GM23338 (cell line): ENCODE measurements around the gene CPT1A. TPM values are rescaled to one million over a fixed set of nuclear protein-coding genes. Genes with fewer than 3 reads are reported as not detected.
A peak's percentile ranks its signal among the peaks of the same experiment; 100 is the strongest.

Experiments used
- ATAC-seq: fragments of 200-7000 bp; cut with Tn5 transposase; 3 replicates; pipeline ENCODE4 v1.9.1; 2020
- DNase-seq: peaks from one replicate; pipeline ENCODE4 v3.0.0-alpha.2; 2015; ENCODE audit warnings: low spot score
- H2AFZ ChIP-seq: fragments of 200-600 bp; sonication (generic); 2 replicates; pipeline ENCODE4 v1.8.0; 2016; ENCODE audit warnings: antibody characterized with exemption, mild to moderate bottlenecking, moderate library complexity
- H3F3A ChIP-seq: fragments of 200-600 bp; sonication (generic); replicated peaks from 2 replicates; pipeline ENCODE4 v1.8.0; 2017; ENCODE audit warnings: antibody characterized with exemption, mixed run types, low read depth
- H3K27ac ChIP-seq: fragments of 200-600 bp; sonication (generic); 2 replicates; pipeline ENCODE4 v1.6.1; 2016; ENCODE audit warnings: low read depth
- H3K27me3 ChIP-seq: fragments of 200-600 bp; sonication (generic); 2 replicates; pipeline ENCODE4 v1.8.0; 2016; ENCODE audit warnings: mild to moderate bottlenecking, mixed run types, moderate library complexity; ENCODE audit not compliant: insufficient read depth
- H3K36me3 ChIP-seq: fragments of 200-600 bp; sonication (generic); 2 replicates; pipeline ENCODE4 v1.8.0; 2016; ENCODE audit warnings: mild to moderate bottlenecking; ENCODE audit not compliant: insufficient read depth
- H3K4me1 ChIP-seq: fragments of 200-600 bp; sonication (generic); 2 replicates; pipeline ENCODE4 v1.8.0; 2016; ENCODE audit warnings: mild to moderate bottlenecking, moderate library complexity; ENCODE audit not compliant: insufficient read depth
- H3K4me2 ChIP-seq: fragments of 200-600 bp; sonication (generic); 2 replicates; pipeline ENCODE4 v1.7.1; 2017; ENCODE audit warnings: mixed run types
- H3K4me3 ChIP-seq: fragments of 200-600 bp; sonication (generic); 2 replicates; pipeline ENCODE4 v1.6.1; 2016; ENCODE audit warnings: mixed run types
- H3K79me2 ChIP-seq: fragments of 200-600 bp; sonication (generic); replicated peaks from 2 replicates; pipeline ENCODE4 v1.8.0; 2017; ENCODE audit warnings: mild to moderate bottlenecking; ENCODE audit not compliant: insufficient read depth
- H3K9me2 ChIP-seq: fragments of 200-600 bp; sonication (generic); 2 replicates; pipeline ENCODE4 v1.8.0; 2017; ENCODE audit not compliant: insufficient read depth
- H4K20me1 ChIP-seq: fragments of 200-600 bp; sonication (generic); replicated peaks from 2 replicates; pipeline ENCODE4 v1.8.0; 2017; ENCODE audit warnings: mild to moderate bottlenecking; ENCODE audit not compliant: insufficient read depth
- H3K27ac Mint-ChIP-seq: 2 replicates; pipeline ENCODE4 v1.8.0; 2020; ENCODE audit warnings: inconsistent platforms, mild to moderate bottlenecking, moderate library complexity, mixed read lengths
- H3K27me3 Mint-ChIP-seq: 3 replicates; pipeline ENCODE4 v1.8.0; 2022; ENCODE audit warnings: low read depth, mild to moderate bottlenecking, moderate library complexity, mixed read lengths, inconsistent platforms; ENCODE audit not compliant: insufficient read depth, poor library complexity
- H3K36me3 Mint-ChIP-seq: 3 replicates; pipeline ENCODE4 v1.8.0; 2021; ENCODE audit warnings: low read depth, mild to moderate bottlenecking, inconsistent platforms, moderate library complexity, mixed read lengths
- H3K4me1 Mint-ChIP-seq: 3 replicates; pipeline ENCODE4 v1.8.0; 2020; ENCODE audit warnings: mild to moderate bottlenecking, inconsistent platforms, mixed read lengths
- H3K4me3 Mint-ChIP-seq: 3 replicates; pipeline ENCODE4 v1.8.0; 2021; ENCODE audit warnings: moderate library complexity, mild to moderate bottlenecking, inconsistent platforms, mixed read lengths
- H3K9me3 Mint-ChIP-seq: 3 replicates; pipeline ENCODE4 v1.8.0; 2020; ENCODE audit warnings: moderate library complexity, mild to moderate bottlenecking, inconsistent platforms, mixed read lengths
- CREB1 ChIP-seq: fragments of 250-450 bp; sonication (Bioruptor Pico); IDR thresholded peaks from 2 replicates; pipeline ENCODE4 v1.5.0; 2020; ENCODE audit warnings: low read depth, mild to moderate bottlenecking, moderate library complexity
- CTCF ChIP-seq, 2 experiments: fragments of 200-600 bp in 1 of 2; sonication (generic) in 1 of 2; conservative IDR thresholded peaks; 2 replicates each; pipeline versions ENCODE4 v1.5.1 to v1.6.1; 2016 to 2017; ENCODE audit warnings: antibody characterized with exemption in 2 of 2, low read depth in 2 of 2, mild to moderate bottlenecking in 2 of 2, moderate library complexity in 1 of 2
- JUNB ChIP-seq: IDR thresholded peaks from one replicate; pipeline ENCODE4 v1.6.1; 2016; ENCODE audit warnings: antibody characterized with exemption; ENCODE audit not compliant: unreplicated experiment
- REST ChIP-seq: IDR thresholded peaks from one replicate; pipeline ENCODE4 v1.6.1; 2018; ENCODE audit warnings: antibody characterized with exemption; ENCODE audit not compliant: unreplicated experiment
- ZNF114 ChIP-seq: fragments of 250-450 bp; sonication (Bioruptor Pico); IDR thresholded peaks from 2 replicates; pipeline ENCODE4 v1.5.0; 2020; ENCODE audit warnings: mild to moderate bottlenecking, moderate library complexity
- ZNF331 ChIP-seq: fragments of 250-450 bp; sonication (Bioruptor Pico); IDR thresholded peaks from 2 replicates; pipeline ENCODE4 v1.5.0; 2020; ENCODE audit warnings: low read depth, mild to moderate bottlenecking, moderate library complexity
- ZNF462 ChIP-seq: fragments of 250-450 bp; sonication (Bioruptor Pico); IDR thresholded peaks from 2 replicates; pipeline ENCODE4 v1.5.0; 2020; ENCODE audit warnings: mild to moderate bottlenecking, moderate library complexity
- polyA plus RNA-seq: library from polyadenylated mRNA; unstranded; fragments of >200 nt; fragmentation: Nextera tagmentation; extraction: Ambion mirVana; gene quantifications from 2 replicates; pipeline ENCODE4 v1.2.1, GENCODE V29; 2016
- total RNA-seq: library from RNA; depleted of rRNA; stranded (reverse); fragments of >200 nt; shearing (Covaris generic); gene quantifications from 2 replicates; pipeline ENCODE4 v1.2.3, GENCODE V29; 2014

Gene CPT1A
- total and polyA plus RNA-seq, 2 experiments from 2014 or later, result 2.6 to 9.5 TPM

GRCh38 chr11:68751331-68751856 lies 90.3 kb downstream of the CPT1A start, which contains the start of gene TESMIN (continued):
- TF ChIP-seq ZNF331 (CRISPR knock-in tag) (no peak), CTCF (conservative IDR thresholded peaks at IDR 0.05; ENCODE audit: low read depth in 2 of 2) (no peak), ZNF462 (CRISPR knock-in tag) (no peak)

- H3K4me3 Mint-ChIP-seq, result peak overlapping the region; percentile 86; the same call in 1 of the 3 replicates
- H3K27me3 ChIP-seq, result no peaks in the 10 kb centered on the region
- H3K4me3 ChIP-seq, result peak overlapping the region; percentile 68
- peaks cover 13% of the 10 kb centered on the region for H3K27me3 Mint-ChIP-seq
- peak overlapping the region; percentile 65; the same call in 1 of the 2 replicates for H3K4me2 ChIP-seq
- DNase-seq, result no peak
- 0 out of 2 replicates have a peak overlapping the region, but pooled peaks have one; percentile 83 for H3K27ac ChIP-seq
- peaks cover 3% of the 10 kb centered on the region; the same call in 2 of the 3 replicates for H3K9me3 Mint-ChIP-seq
- no peak overlapping the region for H2AFZ ChIP-seq
- H3K4me1 ChIP-seq, result peaks cover 17% of the 10 kb centered on the region
- peak; percentile 20 for ATAC-seq
- peaks cover 33% of the 10 kb centered on the region for H3K36me3 Mint-ChIP-seq
- H3K4me1 Mint-ChIP-seq, result peaks cover 49% of the 10 kb centered on the region
- TF ChIP-seq CREB1 (no peak), JUNB (no peak), REST (no peak), CTCF (conservative IDR thresholded peaks at IDR 0.05; ENCODE audit: low read depth in 2 of 2) (no peak), ZNF114 (CRISPR knock-in tag) (no peak), ZNF331 (CRISPR knock-in tag) (no peak)
- no peaks in the 10 kb centered on the region for H3K9me2 ChIP-seq
- H3F3A ChIP-seq, result peaks cover 4% of the 10 kb centered on the region; the same call in 1 of the 2 replicates
- no peaks in the 10 kb centered on the region for H4K20me1 ChIP-seq
- peaks cover 25% of the 10 kb centered on the region for H3K79me2 ChIP-seq
- no peak overlapping the region for H3K27ac Mint-ChIP-seq
- H3K36me3 ChIP-seq, result peaks cover 12% of the 10 kb centered on the region
Measured at GRCh38 chr11:68751004-68751325, 90.8 kb downstream of the CPT1A start.
